HL-60 (cell line): ENCODE results near the gene ABHD17B.

ENCODE experiments used
- GABPA ChIP-seq: IDR thresholded peaks from 2 replicates; pipeline ENCODE4 v1.6.1; 2012; ENCODE audit warnings: low read depth
- POLR2AphosphoS5 ChIP-seq: IDR thresholded peaks from 2 replicates; pipeline ENCODE4 v1.6.1; 2012; ENCODE audit warnings: low read depth
- SPI1 ChIP-seq: IDR thresholded peaks from 2 replicates; pipeline ENCODE4 v1.6.1; 2012; ENCODE audit warnings: low read depth, mild to moderate bottlenecking, borderline replicate concordance
- TF ChIP-seq, protein P1 (sequence below): IDR thresholded peaks from one replicate; pipeline ENCODE4 v1.5.1; 2011; ENCODE audit warnings: low read length, control low read depth, inconsistent platforms; ENCODE audit not compliant: insufficient read depth
- TF ChIP-seq, protein P2 (sequence below): IDR thresholded peaks from 2 replicates; pipeline ENCODE4 v1.6.1; 2012; ENCODE audit warnings: low read depth; ENCODE audit not compliant: insufficient replicate concordance

DNA sequence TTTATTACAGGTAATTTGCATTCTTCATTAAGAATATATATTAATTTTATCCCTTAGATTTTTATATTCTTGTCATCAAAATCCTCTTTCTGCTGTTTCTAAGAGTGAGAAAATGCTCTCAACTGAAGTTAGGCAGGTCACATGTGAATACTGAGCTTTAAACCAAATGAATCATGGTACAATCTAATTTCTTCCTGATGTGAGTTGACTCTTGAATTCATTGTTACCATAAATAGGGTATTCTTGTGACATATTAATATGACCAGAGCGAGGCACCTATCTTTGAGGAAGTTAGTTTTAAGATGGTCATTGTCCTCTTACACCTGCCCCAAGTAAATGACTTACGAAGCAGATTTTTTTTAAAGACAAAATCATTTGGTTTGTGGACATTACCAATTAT lies 17.8 kb upstream of the ABHD17B start:
- TF ChIP-seq, protein P1, sequence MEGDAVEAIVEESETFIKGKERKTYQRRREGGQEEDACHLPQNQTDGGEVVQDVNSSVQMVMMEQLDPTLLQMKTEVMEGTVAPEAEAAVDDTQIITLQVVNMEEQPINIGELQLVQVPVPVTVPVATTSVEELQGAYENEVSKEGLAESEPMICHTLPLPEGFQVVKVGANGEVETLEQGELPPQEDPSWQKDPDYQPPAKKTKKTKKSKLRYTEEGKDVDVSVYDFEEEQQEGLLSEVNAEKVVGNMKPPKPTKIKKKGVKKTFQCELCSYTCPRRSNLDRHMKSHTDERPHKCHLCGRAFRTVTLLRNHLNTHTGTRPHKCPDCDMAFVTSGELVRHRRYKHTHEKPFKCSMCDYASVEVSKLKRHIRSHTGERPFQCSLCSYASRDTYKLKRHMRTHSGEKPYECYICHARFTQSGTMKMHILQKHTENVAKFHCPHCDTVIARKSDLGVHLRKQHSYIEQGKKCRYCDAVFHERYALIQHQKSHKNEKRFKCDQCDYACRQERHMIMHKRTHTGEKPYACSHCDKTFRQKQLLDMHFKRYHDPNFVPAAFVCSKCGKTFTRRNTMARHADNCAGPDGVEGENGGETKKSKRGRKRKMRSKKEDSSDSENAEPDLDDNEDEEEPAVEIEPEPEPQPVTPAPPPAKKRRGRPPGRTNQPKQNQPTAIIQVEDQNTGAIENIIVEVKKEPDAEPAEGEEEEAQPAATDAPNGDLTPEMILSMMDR = no peak
- TF ChIP-seq, protein P2, sequence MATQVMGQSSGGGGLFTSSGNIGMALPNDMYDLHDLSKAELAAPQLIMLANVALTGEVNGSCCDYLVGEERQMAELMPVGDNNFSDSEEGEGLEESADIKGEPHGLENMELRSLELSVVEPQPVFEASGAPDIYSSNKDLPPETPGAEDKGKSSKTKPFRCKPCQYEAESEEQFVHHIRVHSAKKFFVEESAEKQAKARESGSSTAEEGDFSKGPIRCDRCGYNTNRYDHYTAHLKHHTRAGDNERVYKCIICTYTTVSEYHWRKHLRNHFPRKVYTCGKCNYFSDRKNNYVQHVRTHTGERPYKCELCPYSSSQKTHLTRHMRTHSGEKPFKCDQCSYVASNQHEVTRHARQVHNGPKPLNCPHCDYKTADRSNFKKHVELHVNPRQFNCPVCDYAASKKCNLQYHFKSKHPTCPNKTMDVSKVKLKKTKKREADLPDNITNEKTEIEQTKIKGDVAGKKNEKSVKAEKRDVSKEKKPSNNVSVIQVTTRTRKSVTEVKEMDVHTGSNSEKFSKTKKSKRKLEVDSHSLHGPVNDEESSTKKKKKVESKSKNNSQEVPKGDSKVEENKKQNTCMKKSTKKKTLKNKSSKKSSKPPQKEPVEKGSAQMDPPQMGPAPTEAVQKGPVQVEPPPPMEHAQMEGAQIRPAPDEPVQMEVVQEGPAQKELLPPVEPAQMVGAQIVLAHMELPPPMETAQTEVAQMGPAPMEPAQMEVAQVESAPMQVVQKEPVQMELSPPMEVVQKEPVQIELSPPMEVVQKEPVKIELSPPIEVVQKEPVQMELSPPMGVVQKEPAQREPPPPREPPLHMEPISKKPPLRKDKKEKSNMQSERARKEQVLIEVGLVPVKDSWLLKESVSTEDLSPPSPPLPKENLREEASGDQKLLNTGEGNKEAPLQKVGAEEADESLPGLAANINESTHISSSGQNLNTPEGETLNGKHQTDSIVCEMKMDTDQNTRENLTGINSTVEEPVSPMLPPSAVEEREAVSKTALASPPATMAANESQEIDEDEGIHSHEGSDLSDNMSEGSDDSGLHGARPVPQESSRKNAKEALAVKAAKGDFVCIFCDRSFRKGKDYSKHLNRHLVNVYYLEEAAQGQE = no peak
- no peak for TF ChIP-seq GABPA
- TF ChIP-seq POLR2AphosphoS5 = no peak
- TF ChIP-seq SPI1 = no peak
